ENCODE results near the gene IGSF6.

DNA sequence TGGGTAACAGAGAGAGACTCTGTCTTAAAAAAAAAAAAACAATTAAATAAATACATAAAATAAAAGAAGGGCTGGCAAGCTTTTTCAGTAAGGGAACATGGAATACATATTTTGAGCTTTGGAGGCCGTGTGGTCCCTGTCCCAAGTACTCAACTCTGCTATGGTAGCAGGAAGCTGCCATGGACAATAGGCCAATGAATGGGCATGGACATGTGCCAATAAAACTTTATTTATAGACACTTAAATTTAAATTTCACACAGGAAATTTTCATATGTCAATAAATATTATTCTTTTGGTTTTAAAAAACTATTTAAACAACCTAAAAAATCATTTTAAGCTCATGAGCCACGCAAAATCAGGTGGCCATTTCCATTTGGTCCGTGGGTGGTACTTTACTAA lies 15.2 kb upstream of the IGSF6 start:
- TF ChIP-seq POLR2AphosphoS5 (IDR thresholded peaks at IDR 0.05; ENCODE audit: low read depth, low read length) (no peak), TCF7L2 (IDR thresholded peaks at IDR 0.05; ENCODE audit: low read depth, low read length) (no peak), SIN3A (IDR thresholded peaks at IDR 0.05; ENCODE audit: borderline replicate concordance, insufficient read depth, low read depth, low read length) (no peak)
- TF ChIP-seq, protein P1, sequence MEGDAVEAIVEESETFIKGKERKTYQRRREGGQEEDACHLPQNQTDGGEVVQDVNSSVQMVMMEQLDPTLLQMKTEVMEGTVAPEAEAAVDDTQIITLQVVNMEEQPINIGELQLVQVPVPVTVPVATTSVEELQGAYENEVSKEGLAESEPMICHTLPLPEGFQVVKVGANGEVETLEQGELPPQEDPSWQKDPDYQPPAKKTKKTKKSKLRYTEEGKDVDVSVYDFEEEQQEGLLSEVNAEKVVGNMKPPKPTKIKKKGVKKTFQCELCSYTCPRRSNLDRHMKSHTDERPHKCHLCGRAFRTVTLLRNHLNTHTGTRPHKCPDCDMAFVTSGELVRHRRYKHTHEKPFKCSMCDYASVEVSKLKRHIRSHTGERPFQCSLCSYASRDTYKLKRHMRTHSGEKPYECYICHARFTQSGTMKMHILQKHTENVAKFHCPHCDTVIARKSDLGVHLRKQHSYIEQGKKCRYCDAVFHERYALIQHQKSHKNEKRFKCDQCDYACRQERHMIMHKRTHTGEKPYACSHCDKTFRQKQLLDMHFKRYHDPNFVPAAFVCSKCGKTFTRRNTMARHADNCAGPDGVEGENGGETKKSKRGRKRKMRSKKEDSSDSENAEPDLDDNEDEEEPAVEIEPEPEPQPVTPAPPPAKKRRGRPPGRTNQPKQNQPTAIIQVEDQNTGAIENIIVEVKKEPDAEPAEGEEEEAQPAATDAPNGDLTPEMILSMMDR (IDR thresholded peaks at IDR 0.05) = no peak
- TF ChIP-seq, protein P2, sequence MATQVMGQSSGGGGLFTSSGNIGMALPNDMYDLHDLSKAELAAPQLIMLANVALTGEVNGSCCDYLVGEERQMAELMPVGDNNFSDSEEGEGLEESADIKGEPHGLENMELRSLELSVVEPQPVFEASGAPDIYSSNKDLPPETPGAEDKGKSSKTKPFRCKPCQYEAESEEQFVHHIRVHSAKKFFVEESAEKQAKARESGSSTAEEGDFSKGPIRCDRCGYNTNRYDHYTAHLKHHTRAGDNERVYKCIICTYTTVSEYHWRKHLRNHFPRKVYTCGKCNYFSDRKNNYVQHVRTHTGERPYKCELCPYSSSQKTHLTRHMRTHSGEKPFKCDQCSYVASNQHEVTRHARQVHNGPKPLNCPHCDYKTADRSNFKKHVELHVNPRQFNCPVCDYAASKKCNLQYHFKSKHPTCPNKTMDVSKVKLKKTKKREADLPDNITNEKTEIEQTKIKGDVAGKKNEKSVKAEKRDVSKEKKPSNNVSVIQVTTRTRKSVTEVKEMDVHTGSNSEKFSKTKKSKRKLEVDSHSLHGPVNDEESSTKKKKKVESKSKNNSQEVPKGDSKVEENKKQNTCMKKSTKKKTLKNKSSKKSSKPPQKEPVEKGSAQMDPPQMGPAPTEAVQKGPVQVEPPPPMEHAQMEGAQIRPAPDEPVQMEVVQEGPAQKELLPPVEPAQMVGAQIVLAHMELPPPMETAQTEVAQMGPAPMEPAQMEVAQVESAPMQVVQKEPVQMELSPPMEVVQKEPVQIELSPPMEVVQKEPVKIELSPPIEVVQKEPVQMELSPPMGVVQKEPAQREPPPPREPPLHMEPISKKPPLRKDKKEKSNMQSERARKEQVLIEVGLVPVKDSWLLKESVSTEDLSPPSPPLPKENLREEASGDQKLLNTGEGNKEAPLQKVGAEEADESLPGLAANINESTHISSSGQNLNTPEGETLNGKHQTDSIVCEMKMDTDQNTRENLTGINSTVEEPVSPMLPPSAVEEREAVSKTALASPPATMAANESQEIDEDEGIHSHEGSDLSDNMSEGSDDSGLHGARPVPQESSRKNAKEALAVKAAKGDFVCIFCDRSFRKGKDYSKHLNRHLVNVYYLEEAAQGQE (IDR thresholded peaks at IDR 0.05; ENCODE audit: insufficient read depth in 1 of 2, low read depth in 2 of 2, low read length in 1 of 2) = no peak

Measured in Panc1 (cell line).